CD4-positive, alpha-beta T cell treated with Interleukin-21 for 1 hour (primary cell): ENCODE measurements around the gene SLC15A2.
"Not testable (repeated sequence)": the region's sequence is repeated elsewhere in the genome, so short reads cannot be mapped to it uniquely, and the experiment has no call there.

Experiments
- DNase-seq: peaks from one replicate; pipeline ENCODE4 v3.0.0-alpha.2; 2020

SLC15A2 gene

GRCh38 chr3:121938141-121938855 is 44.1 kb downstream of the SLC15A2 start:
- DNase-seq, result not testable (repeated sequence)

GRCh38 chr3:121941592-121941991 is 47.4 kb downstream of the SLC15A2 start:
- DNase-seq, result no peak

- DNase-seq, result no peak
These were observed 48.0 kb downstream of the SLC15A2 start for GRCh38 chr3:121942116-121942786.

GRCh38 chr3:121943431-121943830 is 49.2 kb downstream of the SLC15A2 start:
- DNase-seq, result no peak

DNA sequence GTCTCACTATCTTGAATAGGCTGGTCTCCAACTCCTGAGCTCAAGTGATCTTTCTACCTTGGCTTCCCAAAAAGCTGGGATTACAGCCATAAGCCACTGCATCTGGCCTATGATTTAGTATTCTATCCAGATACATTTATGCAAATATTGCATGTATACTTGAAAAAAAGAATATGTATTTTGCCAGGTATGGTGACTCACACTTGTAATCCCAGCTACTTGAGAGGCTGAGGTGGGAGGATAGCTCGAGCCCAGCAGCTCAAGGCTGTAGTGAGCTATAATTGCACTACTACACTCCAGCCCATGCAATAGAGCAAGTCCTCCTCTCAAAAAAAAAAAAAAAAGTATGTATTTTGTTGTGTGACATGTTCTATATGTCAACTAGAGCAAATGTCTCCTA is 54.4 kb downstream of the SLC15A2 start:
- no peak for DNase-seq

- no peak for DNase-seq
These were observed 57.2 kb downstream of the SLC15A2 start for GRCh38 chr3:121951291-121951919.

- no peak for DNase-seq
These were observed 62.2 kb downstream of the SLC15A2 start for GRCh38 chr3:121956363-121956762.

DNA sequence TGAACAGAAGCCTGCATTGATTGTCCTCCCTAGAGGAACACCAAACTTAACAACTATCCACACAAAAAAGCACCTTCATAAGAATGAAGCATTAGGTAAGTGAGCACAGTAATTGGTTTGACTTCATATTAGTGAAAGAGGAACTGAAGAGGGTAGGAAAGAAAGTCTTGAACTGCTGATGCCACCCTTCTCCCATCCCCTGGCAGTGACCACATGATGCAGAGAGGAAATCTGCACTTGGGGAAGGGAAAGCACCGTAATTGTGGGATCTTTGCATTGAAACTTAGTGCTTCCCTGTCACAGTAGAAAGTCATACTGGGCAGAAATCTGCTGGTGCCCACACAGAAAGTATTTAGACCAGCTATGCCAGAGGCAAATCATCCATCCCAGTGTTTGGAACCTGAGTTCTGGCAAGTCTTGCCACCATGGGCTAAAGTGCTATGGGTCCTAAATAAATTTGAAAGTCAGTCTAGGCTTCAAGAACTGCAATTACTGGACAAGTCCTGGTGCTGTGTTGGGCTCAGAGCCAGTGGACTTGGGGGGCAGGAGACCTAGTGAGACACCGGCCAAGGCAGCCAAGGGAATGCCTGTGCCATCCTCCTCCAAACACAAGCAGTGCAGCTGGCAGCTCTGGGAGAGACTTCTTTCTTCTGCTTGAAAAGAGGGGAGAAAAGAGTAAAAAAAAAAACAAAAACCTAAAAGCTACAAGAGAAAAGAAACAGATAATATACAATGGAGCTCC is 63.6 kb downstream of the SLC15A2 start:
- peak; percentile 3 for DNase-seq

GRCh38 chr3:121958801-121959200 is 64.6 kb downstream of the SLC15A2 start:
- DNase-seq, result no peak

DNA sequence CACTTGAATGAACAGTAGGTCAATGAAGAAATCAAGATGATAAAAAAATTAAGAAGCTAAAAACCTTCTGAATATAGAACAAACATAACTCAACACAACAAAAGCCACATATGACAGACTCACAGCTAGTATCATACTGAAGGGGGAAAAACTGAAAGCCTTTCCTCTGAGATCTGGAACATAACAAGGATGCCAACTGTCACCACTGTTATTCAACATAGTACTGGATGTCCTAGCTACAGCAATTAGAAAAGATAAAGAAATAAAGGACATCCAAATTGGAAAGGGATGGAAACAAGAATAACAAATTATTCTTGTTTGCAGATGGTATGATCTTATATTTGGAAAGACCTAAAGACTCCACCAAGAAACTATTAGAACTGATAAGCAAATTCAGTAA is 67.1 kb downstream of the SLC15A2 start:
- DNase-seq, result no peak

GRCh38 chr3:121962443-121962842 is 68.2 kb downstream of the SLC15A2 start:
- DNase-seq, result no peak

DNA sequence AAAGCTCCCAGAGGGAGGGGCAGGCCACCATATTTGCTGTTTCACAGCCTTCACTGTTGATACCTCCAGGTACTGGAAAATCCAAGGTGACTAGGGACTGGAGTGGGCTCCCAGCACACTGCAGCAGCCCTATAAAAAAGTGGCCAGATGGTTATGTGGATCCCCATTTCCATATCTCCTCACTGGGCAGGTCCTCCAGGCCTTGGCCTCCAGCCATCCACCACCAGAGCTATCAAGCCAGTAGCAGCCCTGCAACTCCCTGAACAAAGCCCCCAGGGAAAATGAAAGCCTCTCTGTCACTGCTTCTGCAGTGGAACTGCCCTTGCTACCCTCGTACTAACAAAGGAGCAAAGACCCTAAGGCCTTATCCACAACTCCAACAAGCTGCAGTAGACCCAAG is 69.4 kb downstream of the SLC15A2 start:
- DNase-seq, result no peak

GRCh38 chr3:121969631-121970030 is 75.4 kb downstream of the SLC15A2 start:
- no peak for DNase-seq

DNA sequence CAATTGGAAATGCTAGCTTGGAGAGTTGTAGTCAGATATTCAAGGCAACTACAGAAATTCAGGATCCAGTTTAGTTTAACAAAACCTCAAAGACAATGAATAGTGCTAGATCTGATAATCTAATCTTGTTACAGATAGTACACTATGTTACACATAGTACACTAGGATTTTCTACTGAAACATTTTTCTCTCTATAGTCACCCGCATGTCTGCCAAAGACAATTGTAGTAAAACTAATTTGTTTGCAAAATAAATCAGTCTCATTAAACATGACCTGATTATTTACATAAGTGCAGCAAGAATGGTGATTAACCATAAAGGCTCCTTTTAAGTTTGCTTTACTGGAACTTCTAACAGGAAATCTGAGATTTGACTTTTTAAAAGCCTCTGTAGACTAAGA is 75.8 kb downstream of the SLC15A2 start:
- no peak for DNase-seq

GRCh38 chr3:121974601-121975111 is 80.5 kb downstream of the SLC15A2 start:
- DNase-seq, result no peak

- DNase-seq, result no peak
These were observed 81.6 kb downstream of the SLC15A2 start for GRCh38 chr3:121975702-121976302.

- no peak for DNase-seq
These were observed 82.5 kb downstream of the SLC15A2 start for GRCh38 chr3:121976727-121977126.

- DNase-seq, result no peak
These were observed 85.0 kb downstream of the SLC15A2 start for GRCh38 chr3:121979246-121979645.

- no peak for DNase-seq
These were observed 85.7 kb downstream of the SLC15A2 start for GRCh38 chr3:121979734-121980449.

DNA sequence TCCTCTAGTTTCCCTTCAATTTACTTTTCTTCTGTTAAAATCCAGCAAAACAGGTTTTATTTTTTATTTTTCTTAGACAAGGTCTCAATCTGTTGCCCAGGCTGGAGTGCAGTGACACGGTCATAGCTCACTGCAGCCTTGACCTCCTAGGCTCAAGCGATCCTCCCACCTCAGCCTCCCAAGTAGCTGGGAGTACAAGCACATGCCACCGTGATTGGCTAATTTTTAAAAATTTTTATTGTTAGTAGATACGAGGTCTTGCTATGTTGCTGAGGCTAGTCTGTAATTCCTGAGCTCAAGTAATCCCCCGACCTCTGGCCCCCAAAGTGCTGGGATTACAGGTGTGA is 86.2 kb downstream of the SLC15A2 start:
- no peak for DNase-seq

- no peak for DNase-seq
These were observed 87.3 kb downstream of the SLC15A2 start for GRCh38 chr3:121981473-121981872.

DNA sequence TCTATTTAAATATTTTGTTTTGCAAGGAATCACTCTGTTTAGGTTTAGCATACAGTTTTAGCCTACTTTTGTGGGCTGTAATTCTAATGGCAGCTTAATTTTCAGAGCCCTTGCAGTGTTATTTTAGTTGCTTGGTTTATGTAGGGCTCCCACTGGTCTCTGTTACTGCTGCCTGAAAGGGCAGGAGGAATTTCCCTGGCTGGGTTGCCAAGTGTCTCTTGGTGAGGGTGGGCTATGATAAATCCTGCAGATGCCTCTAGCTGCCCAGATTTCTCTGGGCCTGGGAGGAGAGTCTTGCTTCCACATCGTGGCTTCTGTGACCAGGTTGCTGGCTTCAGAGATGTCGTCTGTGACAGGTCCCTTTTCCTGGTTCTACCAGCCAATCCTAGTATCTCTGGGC is 91.6 kb downstream of the SLC15A2 start:
- no peak for DNase-seq
